AG04449 (cell line): ENCODE data around the gene HRH1.

Experiments used
- CTCF ChIA-PET: fragments of 350-600 bp; formaldehyde crosslinking; extraction: SDS; loops from one replicate; lab custom pipeline; 2021; ENCODE audit warnings: antibody characterized with exemption; lab: Yijun Ruan, JAX
- POLR2A ChIA-PET: fragments of 400-600, 350-600 bp; formaldehyde crosslinking; extraction: SDS; loops from one replicate; lab custom pipeline; 2020; ENCODE audit warnings: antibody characterized with exemption, inconsistent platforms; lab: Yijun Ruan, JAX
- DNase-seq: peaks from one replicate; pipeline ENCODE4 v3.0.0-alpha.2; 2010; ENCODE audit warnings: low read depth, low spot score
- H3K4me3 ChIP-seq: 2 replicates; pipeline ENCODE4 v1.5.1; 2011; ENCODE audit warnings: low read depth, mild to moderate bottlenecking, control low read depth, low read length
- TF ChIP-seq, protein P1 (sequence below): IDR thresholded peaks from one replicate; pipeline ENCODE4 v1.5.1; 2011; ENCODE audit warnings: mild to moderate bottlenecking, moderate library complexity, low read length, control low read depth, inconsistent platforms; ENCODE audit not compliant: insufficient read depth; ENCODE audit errors: missing control alignments

Gene HRH1

DNA sequence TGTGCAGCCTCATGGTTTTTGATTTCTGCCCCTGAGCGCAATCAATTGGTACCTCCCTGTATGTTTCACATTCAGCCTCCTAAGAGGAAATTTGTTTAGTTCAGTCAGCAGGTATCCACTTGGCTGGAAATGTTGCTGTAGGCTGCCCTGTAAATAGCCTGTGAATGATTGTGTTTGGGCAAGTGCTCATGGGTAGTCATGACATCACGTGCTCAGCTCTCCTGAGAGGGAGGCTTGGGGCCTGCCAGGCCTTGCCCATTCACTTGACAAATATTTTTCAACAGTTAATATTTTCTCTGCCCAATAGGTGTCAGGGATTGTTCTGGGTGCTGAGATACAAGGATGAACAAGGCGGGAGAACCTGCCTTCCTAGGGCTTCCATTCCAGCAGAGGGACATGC is 13.3 kb downstream of the HRH1 start:
- TF ChIP-seq, protein P1, sequence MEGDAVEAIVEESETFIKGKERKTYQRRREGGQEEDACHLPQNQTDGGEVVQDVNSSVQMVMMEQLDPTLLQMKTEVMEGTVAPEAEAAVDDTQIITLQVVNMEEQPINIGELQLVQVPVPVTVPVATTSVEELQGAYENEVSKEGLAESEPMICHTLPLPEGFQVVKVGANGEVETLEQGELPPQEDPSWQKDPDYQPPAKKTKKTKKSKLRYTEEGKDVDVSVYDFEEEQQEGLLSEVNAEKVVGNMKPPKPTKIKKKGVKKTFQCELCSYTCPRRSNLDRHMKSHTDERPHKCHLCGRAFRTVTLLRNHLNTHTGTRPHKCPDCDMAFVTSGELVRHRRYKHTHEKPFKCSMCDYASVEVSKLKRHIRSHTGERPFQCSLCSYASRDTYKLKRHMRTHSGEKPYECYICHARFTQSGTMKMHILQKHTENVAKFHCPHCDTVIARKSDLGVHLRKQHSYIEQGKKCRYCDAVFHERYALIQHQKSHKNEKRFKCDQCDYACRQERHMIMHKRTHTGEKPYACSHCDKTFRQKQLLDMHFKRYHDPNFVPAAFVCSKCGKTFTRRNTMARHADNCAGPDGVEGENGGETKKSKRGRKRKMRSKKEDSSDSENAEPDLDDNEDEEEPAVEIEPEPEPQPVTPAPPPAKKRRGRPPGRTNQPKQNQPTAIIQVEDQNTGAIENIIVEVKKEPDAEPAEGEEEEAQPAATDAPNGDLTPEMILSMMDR, result no peak
- no peak for DNase-seq
- ChIA-PET POLR2A (no interaction called here), CTCF (no interaction called here)
- H3K4me3 ChIP-seq, result no peak overlapping the region

DNA sequence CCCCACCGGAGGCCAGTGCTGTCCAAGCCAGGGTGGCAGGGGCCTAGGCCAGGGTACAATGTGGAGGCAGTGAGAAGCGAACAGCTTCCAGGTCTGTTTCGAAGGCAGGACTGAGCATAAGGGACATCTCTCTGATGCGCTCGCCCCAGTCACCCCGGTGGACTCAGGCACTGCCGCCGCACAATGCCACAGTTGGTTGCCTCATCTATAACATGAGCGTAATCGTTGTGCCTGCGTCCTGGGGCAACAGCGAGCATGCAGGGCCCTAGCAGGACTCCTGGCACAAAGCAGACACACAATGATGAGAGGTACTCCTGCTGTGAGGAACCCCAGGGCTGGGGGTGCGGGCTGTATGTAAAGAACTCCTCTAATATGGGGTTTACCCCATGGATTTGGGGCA is 14.1 kb downstream of the HRH1 start:
- TF ChIP-seq, protein P1, result no peak
- H3K4me3 ChIP-seq, result no peak overlapping the region
- POLR2A ChIA-PET, result no interaction called here
- CTCF ChIA-PET, result interaction anchor here (1.1 to 2.2 kb wide), 3 partner anchors 12 to 166 kb away, joined by 3 to 25 read pairs (median 6); partner anchors contain the start of gene HRH1
- no peak for DNase-seq

GRCh38 chr3:11168881-11169805 is 14.8 kb downstream of the HRH1 start:
- CTCF ChIA-PET, result interaction anchor here (0.8 to 2.2 kb wide), 6 partner anchors 8 to 166 kb away, joined by 3 to 25 read pairs (median 4); partner anchors contain the start of gene HRH1
- no peak overlapping the region for H3K4me3 ChIP-seq
- no peak for DNase-seq
- TF ChIP-seq, protein P1, result no peak
- POLR2A ChIA-PET, result no interaction called here

- DNase-seq, result no peak
- CTCF ChIA-PET, result interaction anchor here (0.5 to 3.2 kb wide), 6 partner anchors 9 to 1825 kb away, joined by 3 to 31 read pairs (median 4); partner anchors contain the start of gene HRH1
- no peak overlapping the region for H3K4me3 ChIP-seq
- TF ChIP-seq, protein P1, result no peak
- POLR2A ChIA-PET, result no interaction called here
These were observed 15.9 kb downstream of the HRH1 start for GRCh38 chr3:11170052-11170770.

GRCh38 chr3:11172096-11172690 is 17.9 kb downstream of the HRH1 start:
- H3K4me3 ChIP-seq, result no peak overlapping the region
- no peak for DNase-seq
- ChIA-PET CTCF (interaction anchor here (1.1 to 3.2 kb wide), 4 partner anchors 10 to 111 kb away, joined by 3 to 31 read pairs (median 8); partner anchors contain the start of gene HRH1), POLR2A (interaction anchor here (1.3 kb wide), 1 partner anchor 18 kb away, joined by 3 read pairs; the partner anchor contains the start of gene HRH1)
- TF ChIP-seq, protein P1, result no peak
